Fibroblast of peridontal ligament (primary cell): Measurements from ENCODE around the gene OR14A16.

Experiments
- DNase-seq: peaks from one replicate; pipeline ENCODE4 v3.0.0-alpha.2; 2010; ENCODE audit errors: extremely low read depth

Gene OR14A16

DNA sequence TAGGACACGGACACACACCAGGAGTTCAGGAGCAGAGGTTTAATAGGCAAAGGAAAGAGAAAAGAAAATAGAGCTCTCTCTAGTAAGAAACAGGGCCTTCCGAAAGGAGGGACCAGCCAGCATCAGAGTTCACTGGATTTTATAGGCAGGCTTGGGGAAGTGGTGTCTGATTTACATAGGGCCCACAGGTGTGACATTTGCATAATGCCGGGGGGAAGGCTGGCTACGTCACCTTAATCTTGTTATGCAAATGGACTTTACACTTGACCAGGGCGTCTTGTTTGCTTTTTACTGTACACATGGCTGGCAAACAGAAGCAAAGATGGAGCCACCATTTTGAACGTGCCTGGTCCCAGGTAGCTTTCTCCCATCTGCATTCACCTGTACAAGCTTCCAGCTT, at the start of gene OR14A16:
Gene OR14A16 (minus strand): TSS at position 97 of the 400 bp plus-strand sequence. CDS start 8,390 bp downstream, outside the sequence.
- no peak for DNase-seq

GRCh38 chr1:247865416-247865815, 41.5 kb upstream of the OR14A16 start:
- no peak for DNase-seq

GRCh38 chr1:247864644-247865043, 40.7 kb upstream of the OR14A16 start:
- no peak for DNase-seq

- DNase-seq = no peak
These were observed 38.8 kb upstream of the OR14A16 start for GRCh38 chr1:247862756-247863155.

DNA sequence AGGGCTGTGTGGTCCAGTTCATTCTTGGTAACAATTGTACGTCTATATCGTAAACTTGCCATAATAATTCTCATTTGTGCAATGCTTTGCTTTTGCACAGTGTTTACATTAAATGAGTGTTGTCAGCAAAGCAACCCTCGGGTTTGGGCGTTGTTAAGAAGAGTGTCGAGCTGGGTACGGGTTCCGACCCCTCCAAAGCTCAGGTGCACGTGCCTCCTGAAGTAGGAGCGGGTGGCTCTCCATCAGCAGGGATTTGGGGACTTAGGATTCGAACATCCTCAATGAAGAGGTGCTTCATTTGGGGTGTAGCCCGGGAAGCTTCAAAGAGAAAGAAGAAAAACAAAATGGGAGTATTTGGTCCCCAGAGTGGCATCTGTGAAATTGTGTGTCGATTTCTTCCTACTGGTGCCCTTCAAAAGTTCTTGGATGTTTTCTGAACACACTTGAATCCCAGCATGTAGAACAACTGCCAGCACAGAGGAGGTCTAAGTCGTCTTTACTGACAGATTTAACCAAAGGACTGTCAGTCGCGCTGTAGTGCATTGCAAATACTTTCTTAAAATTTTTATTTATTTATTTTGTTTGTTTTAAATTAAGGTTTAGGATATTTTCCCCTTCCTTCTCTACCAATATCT, 34.2 kb upstream of the OR14A16 start:
- DNase-seq = no peak

- DNase-seq = no peak
These were observed 33.4 kb upstream of the OR14A16 start, which contains the start of gene TRIM58 for GRCh38 chr1:247857069-247857984. TRIM58 (plus strand) TSS chr1:247857187; CDS start chr1:247857247, 60 bp downstream.

DNA sequence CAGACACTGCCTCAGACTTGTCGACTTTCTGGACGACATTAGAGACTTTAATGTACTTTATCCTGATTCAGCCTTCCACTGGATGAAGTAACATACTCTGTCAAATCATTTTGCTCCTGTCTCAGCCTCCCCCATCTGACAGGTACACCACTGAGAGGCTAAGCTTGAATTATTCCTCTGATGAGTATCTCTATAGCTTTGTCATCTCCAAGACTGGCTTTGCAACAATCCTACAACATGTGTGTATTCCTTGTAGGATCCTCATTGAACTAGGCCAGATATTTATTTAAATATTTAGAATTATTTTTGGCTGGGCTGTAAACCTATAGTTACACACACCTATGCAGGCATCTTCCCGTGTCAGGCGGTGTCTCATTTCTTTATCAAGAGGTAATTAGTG, 32.0 kb upstream of the OR14A16 start:
- DNase-seq = no peak

- DNase-seq = no peak
These were observed 31.1 kb upstream of the OR14A16 start for GRCh38 chr1:247854899-247855545.

GRCh38 chr1:247849616-247850015, 25.7 kb upstream of the OR14A16 start:
- no peak for DNase-seq

- DNase-seq = no peak
These were observed 24.4 kb upstream of the OR14A16 start for GRCh38 chr1:247848346-247848745.

- no peak for DNase-seq
These were observed 21.7 kb upstream of the OR14A16 start for GRCh38 chr1:247845693-247846017.

DNA sequence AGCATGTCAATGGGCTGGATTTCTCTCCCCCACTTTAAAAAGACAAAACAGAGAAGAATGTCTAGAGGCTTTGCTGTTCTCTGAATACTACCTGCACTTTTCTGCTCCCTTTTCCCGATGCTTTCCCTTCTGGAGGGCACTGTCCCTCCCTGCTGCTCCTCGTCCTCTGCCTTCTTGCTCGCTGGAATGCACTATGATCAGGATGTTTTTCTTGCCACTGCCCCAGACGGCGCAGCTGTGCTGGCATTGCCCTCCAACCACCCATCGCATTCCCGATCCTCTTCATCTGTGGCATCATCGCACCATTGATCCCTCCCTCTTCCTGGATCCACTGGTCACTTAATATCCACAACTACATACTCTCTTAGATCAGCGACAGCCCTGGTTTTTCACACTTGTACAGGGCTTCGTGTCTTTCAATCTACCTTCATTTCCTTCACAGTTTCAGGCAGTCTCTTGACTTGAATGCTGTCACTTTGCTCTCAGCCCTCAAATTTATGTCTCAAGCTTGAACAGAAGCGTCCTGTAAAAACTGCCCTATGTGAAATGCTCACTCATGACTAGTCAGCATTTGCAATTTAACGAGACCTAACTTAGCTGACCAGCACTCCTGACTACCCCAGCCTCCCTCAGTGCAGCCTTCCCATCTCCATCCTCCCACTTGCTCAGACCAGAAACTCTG, 21.2 kb upstream of the OR14A16 start:
- DNase-seq = no peak

GRCh38 chr1:247843411-247843810, 19.5 kb upstream of the OR14A16 start:
- no peak for DNase-seq

DNA sequence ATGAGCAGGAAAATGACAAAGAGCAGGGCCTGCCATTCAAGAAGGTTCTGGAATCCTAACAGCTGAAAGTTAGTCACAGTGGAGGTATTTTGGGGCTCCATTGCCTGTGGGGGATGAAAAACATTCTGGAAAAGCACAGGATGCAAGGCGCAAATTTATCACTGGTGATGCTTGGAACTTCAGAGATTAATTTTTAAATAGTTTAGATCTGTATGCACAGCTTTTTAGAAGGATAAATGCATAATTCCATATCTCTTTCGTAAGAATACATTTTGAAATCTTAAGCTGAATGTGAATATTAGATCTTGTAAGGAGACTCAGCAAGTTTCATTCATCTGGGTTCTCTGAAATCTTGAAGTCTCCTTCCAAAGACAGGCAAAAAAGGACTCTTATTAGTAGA, 17.9 kb upstream of the OR14A16 start, which contains the start of gene OR11L1:
Gene OR11L1 (minus strand): TSS at position 101 of the 400 bp plus-strand sequence. CDS start 0 bp downstream, at position 101.
- DNase-seq = no peak

DNA sequence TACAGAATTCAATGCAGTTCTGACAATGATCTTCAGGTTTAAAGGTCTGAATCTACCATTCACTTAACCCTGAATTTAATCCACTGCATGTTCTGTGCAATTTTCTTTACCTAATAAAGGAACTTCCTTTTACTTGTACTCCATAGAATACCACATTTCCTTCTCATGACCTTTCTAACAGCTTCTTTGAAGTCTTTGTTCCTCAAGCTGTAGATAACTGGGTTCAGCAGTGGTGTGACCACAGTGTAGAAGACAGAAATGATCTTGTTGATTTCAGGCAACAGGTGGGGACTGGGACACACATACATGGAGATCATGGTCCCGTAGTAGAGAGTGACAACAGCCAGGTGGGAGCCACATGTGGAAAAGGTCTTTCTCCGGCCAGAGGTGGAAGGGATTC, 16.9 kb upstream of the OR14A16 start:
- DNase-seq = no peak

DNA sequence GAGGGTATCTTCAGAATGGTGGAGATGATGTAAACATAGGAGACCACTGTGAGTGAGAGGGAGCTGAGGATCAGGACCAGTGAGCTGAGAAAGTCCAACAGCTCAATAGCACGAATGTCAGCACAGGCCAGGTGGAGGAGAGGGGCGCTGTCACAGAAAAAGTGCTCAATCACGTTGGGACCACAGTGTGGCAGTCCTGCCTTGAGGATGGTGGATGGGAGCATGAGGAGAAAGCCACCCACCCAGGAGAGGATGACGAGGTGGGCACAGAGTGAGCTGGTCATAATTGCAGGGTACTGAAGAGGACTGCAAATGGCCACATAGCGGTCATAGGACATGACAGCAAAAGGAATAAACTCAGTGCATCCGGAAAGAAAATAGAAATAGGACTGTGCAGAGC, 9.7 kb upstream of the OR14A16 start:
- no peak for DNase-seq

GRCh38 chr1:247829656-247830055, 5.7 kb upstream of the OR14A16 start:
- DNase-seq = no peak

GRCh38 chr1:247825362-247825761, 1.4 kb upstream of the OR14A16 start:
- DNase-seq = no peak

GRCh38 chr1:247822060-247822459, 1.9 kb downstream of the OR14A16 start:
- DNase-seq = no peak

DNA sequence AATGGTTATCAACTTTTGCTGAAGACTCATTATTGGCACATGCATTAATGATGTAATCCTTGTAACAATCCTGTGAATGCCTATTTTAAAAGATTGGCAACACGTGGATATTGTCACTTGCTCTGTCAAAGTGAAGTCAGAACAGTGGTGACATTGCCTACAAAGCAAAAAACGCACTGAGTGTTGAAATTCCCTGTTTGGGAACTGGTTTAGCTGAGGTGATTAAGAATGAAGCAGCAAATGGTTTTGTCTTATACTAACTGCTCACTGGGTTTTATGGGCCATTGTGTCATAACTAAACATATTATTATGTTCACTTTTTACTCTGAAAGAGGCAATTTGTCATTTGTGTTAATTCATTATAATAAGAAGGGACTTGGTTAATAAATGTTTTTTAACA, 11.3 kb downstream of the OR14A16 start:
- no peak for DNase-seq

DNA sequence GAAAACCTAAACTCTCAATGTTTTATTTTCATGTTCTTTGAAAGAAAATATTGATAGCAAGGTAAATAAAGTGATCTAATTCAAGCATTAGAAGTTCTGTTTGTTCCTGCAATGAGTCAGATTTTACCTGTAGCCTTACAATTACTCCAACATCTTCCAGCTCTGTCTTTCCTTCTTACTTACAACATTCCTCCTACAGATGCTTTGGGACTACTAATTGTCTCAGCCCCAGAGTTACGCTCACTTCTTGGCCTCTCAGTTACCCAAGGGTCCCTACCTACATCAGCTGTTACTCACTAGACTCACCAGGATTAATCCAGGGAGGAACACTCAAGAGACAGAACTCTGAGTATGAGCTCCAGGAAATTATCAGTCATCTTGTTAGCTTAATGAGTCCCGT, 26.4 kb downstream of the OR14A16 start:
- DNase-seq = no peak

- no peak for DNase-seq
These were observed 54.3 kb downstream of the OR14A16 start for GRCh38 chr1:247769603-247770002.
